Measurements from ENCODE around the gene PIK3CD. TPM values are rescaled to one million over a fixed set of nuclear protein-coding genes. Genes with fewer than 3 reads are reported as not detected.

The PIK3CD gene
- total RNA-seq, 2 experiments from 2014 or later, result 129 to 138 TPM

- intact Hi-C loops (cut with micrococcal nuclease), result loop anchor here (5.0 kb wide), 3 partner anchors 97 to 177 kb away; partner anchors contain the start of genes CLSTN1 and TMEM201
- H3K27me3 Mint-ChIP-seq, result no peaks in the 10 kb centered on the region
Measured at GRCh38 chr1:9724706-9725476, 73.4 kb downstream of the PIK3CD start.

DNA sequence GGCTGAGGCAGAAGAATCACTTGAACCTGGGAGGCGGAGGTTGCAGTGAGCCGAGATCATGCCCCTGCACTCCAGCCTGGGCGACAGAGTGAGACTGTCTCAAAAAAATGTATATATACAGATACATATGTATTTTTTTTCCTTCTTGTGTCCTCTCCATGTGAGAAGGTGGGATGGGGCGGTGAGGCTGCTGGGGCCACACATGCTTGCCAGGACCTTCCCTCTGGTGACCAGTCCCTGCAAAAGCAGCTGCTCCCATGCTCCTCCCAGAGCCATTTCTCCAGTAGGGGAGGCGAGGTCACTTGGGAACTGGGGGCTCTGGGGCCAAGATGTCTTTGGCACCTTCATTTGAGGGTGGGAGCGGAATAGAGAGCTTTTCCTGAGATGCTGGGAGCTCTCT, 74.9 kb downstream of the PIK3CD start:
- POLR2A ChIA-PET, result interaction anchor here (1.4 kb wide), 1 partner anchor 97 kb away, joined by 4 read pairs; no protein-coding TSS in a partner anchor
- DNase-seq, result no peak
- CTCF ChIA-PET, result interaction anchor here (0.6 to 7.8 kb wide), 5 partner anchors 9 to 447 kb away, joined by 3 to 74 read pairs (median 3); no protein-coding TSS in a partner anchor
- intact Hi-C loops (cut with micrococcal nuclease), result loop anchor here (5.0 kb wide), 3 partner anchors 96 to 176 kb away; partner anchors contain the start of genes CLSTN1 and TMEM201
- Mint-ChIP-seq H3K36me3 (peaks cover 83% of the 10 kb centered on the region), H3K27me3 (no peaks in the 10 kb centered on the region), H3K9me3 (peaks cover 6% of the 10 kb centered on the region), H3K27ac (no peak overlapping the region), H3K4me3 (no peak overlapping the region), H3K4me1 (ENCODE audit: low read depth) (peaks cover 49% of the 10 kb centered on the region)

More at GRCh38 chr1:9724706-9725476, 73.4 kb downstream of the PIK3CD start:
- H3K27ac Mint-ChIP-seq, result peak overlapping the region; percentile 52
- H3K4me1 Mint-ChIP-seq (ENCODE audit: low read depth), result peaks cover 48% of the 10 kb centered on the region
- DNase-seq, result peak; percentile 80
- ChIA-PET POLR2A (no interaction called here), CTCF (interaction anchor here (0.6 to 7.8 kb wide), 10 partner anchors 9 to 144 kb away, joined by 3 to 74 read pairs (median 4); no protein-coding TSS in a partner anchor)
- no peak overlapping the region for H3K4me3 Mint-ChIP-seq
- peaks cover 6% of the 10 kb centered on the region for H3K9me3 Mint-ChIP-seq
- peaks cover 81% of the 10 kb centered on the region for H3K36me3 Mint-ChIP-seq

DNA sequence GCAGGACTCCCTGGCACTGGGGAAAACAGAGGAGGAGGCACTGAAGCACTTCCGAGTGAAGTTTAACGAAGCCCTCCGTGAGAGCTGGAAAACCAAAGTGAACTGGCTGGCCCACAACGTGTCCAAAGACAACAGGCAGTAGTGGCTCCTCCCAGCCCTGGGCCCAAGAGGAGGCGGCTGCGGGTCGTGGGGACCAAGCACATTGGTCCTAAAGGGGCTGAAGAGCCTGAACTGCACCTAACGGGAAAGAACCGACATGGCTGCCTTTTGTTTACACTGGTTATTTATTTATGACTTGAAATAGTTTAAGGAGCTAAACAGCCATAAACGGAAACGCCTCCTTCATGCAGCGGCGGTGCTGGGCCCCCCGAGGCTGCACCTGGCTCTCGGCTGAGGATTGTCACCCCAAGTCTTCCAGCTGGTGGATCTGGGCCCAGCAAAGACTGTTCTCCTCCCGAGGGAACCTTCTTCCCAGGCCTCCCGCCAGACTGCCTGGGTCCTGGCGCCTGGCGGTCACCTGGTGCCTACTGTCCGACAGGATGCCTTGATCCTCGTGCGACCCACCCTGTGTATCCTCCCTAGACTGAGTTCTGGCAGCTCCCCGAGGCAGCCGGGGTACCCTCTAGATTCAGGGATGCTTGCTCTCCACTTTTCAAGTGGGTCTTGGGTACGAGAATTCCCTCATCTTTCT, 75.5 kb downstream of the PIK3CD start:
- Mint-ChIP-seq H3K27me3 (no peaks in the 10 kb centered on the region), H3K4me3 (no peak overlapping the region), H3K4me1 (ENCODE audit: low read depth) (peaks cover 54% of the 10 kb centered on the region), H3K36me3 (peaks cover 83% of the 10 kb centered on the region), H3K9me3 (peaks cover 6% of the 10 kb centered on the region), H3K27ac (peak overlapping the region; percentile 66)
- CTCF ChIA-PET, result interaction anchor here (0.6 to 2.7 kb wide), 8 partner anchors 10 to 446 kb away, joined by 3 to 8 read pairs (median 3); no protein-coding TSS in a partner anchor
- no peak for DNase-seq
- POLR2A ChIA-PET, result interaction anchor here (0.6 to 1.4 kb wide), 2 partner anchors 98 to 825 kb away, joined by 4 to 5 read pairs; no protein-coding TSS in a partner anchor
- intact Hi-C loops (cut with micrococcal nuclease), result loop anchor here (5.0 kb wide), 3 partner anchors 95 to 175 kb away; partner anchors contain the start of genes CLSTN1 and TMEM201

DNA sequence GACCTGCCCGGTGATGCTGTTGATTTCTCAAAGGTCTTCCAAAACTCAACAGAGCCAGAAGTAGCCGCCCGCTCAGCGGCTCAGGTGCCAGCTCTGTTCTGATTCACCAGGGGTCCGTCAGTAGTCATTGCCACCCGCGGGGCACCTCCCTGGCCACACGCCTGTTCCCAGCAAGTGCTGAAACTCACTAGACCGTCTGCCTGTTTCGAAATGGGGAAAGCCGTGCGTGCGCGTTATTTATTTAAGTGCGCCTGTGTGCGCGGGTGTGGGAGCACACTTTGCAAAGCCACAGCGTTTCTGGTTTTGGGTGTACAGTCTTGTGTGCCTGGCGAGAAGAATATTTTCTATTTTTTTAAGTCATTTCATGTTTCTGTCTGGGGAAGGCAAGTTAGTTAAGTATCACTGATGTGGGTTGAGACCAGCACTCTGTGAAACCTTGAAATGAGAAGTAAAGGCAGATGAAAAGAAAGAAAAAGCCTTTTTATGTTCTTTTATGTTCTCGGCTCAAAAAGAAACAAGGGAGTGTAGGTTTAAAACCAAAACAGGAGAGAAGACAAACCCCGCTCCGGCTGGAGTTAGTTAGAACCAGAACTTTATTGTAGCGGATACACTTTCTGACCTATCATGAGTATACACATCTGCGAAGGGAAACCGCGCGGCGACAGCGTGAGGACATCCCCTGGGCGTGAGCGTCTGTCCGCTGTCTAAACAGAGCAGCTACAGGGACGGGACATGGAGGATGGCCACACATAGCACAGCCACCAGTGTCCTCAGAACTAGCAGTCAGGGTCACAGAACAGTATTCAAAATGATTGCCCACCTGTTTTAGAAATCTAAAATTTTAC, 77.1 kb downstream of the PIK3CD start:
- intact Hi-C loops (cut with micrococcal nuclease), result loop anchor here (1.0 to 5.0 kb wide), 9 partner anchors 11 to 304 kb away; partner anchors contain the start of genes CLSTN1, TMEM201 and UBE4B
- peak overlapping the region; percentile 66 for H3K4me3 Mint-ChIP-seq
- DNase-seq, result peak; percentile 90
- peaks cover 2% of the 10 kb centered on the region for H3K9me3 Mint-ChIP-seq
- no peaks in the 10 kb centered on the region for H3K27me3 Mint-ChIP-seq
- peaks cover 57% of the 10 kb centered on the region for H3K4me1 Mint-ChIP-seq (ENCODE audit: low read depth)
- H3K27ac Mint-ChIP-seq, result peak overlapping the region; percentile 90
- ChIA-PET POLR2A (interaction anchor here (1.0 to 1.9 kb wide), 4 partner anchors 9 to 175 kb away, joined by 3 to 9 read pairs (median 4); no protein-coding TSS in a partner anchor), CTCF (interaction anchor here (1.0 to 2.7 kb wide), 5 partner anchors 8 to 101 kb away, joined by 3 to 8 read pairs (median 5); no protein-coding TSS in a partner anchor)
- H3K36me3 Mint-ChIP-seq, result peaks cover 79% of the 10 kb centered on the region

DNA sequence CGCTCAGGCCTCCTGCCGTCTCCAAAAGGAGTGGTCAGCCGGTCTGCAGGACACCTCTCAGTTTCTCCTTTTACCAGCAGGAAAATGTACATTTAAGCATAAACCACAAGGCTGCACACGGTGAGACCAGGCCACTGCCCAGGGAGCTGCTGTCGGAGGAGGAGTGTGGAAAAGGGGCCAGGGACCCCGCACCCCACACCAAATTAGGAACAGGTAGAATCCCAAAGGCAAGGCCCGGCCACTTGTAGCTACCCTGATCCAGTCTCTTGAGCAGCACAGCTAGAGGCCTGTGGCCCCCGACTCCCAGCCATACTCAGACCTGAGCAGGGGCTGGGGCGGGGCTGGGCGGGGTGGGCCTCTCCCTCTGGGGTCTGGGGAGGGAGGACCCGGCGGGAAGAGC, 78.0 kb downstream of the PIK3CD start:
- no peak for DNase-seq
- ChIA-PET CTCF (interaction anchor here (1.0 to 2.7 kb wide), 3 partner anchors 8 to 27 kb away, joined by 3 to 8 read pairs (median 5); no protein-coding TSS in a partner anchor), POLR2A (interaction anchor here (0.6 to 1.9 kb wide), 4 partner anchors 12 to 101 kb away, joined by 3 to 9 read pairs (median 3); no protein-coding TSS in a partner anchor)
- H3K9me3 Mint-ChIP-seq, result no peaks in the 10 kb centered on the region
- H3K27ac Mint-ChIP-seq, result peak overlapping the region; percentile 90
- H3K4me1 Mint-ChIP-seq (ENCODE audit: low read depth), result peaks cover 51% of the 10 kb centered on the region
- H3K4me3 Mint-ChIP-seq, result no peak overlapping the region
- intact Hi-C loops (cut with micrococcal nuclease), result loop anchor here (2.0 to 5.0 kb wide), 6 partner anchors 71 to 303 kb away; partner anchors contain the start of genes CLSTN1, TMEM201 and UBE4B
- no peaks in the 10 kb centered on the region for H3K27me3 Mint-ChIP-seq
- peaks cover 76% of the 10 kb centered on the region for H3K36me3 Mint-ChIP-seq

GRCh38 chr1:9730096-9730901, 78.8 kb downstream of the PIK3CD start:
- POLR2A ChIA-PET, result interaction anchor here (0.6 to 0.7 kb wide), 2 partner anchors 72 to 101 kb away, joined by 3 read pairs; no protein-coding TSS in a partner anchor
- intact Hi-C loops (cut with micrococcal nuclease), result no loop called here
- peak; percentile 43 for DNase-seq
- H3K27ac Mint-ChIP-seq, result peak overlapping the region; percentile 58
- peaks cover 72% of the 10 kb centered on the region for H3K36me3 Mint-ChIP-seq
- CTCF ChIA-PET, result interaction anchor here (1.3 to 2.7 kb wide), 2 partner anchors 9 to 28 kb away, joined by 5 to 8 read pairs; no protein-coding TSS in a partner anchor
- H3K27me3 Mint-ChIP-seq, result no peaks in the 10 kb centered on the region
- H3K4me3 Mint-ChIP-seq, result peak overlapping the region; percentile 33
- peaks cover 51% of the 10 kb centered on the region for H3K4me1 Mint-ChIP-seq (ENCODE audit: low read depth)
- H3K9me3 Mint-ChIP-seq, result no peaks in the 10 kb centered on the region

DNA sequence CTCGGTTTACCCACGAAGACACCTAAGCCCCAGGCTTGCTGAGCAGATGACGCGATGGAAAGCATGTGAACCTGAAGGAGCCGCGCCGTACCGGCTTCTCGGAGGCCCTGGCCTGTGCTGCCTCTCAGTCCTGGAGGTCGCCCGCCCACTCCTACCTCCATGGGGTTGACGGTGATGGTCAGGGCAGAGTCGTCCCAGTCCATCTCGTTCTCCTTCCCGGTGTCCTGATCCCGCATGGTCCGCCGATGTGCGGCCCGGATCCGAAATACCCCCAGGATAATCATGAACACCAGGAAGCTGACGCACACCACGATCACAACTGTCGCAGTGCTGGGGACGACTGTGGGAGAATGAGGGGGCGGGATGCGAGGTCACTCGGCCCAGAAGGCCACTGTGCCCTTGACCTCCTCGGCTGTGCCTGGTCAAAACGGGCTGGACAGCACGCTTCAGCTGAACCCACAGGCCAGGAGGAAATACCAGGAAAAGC, 79.6 kb downstream of the PIK3CD start:
- Mint-ChIP-seq H3K9me3 (no peaks in the 10 kb centered on the region), H3K27ac (peak overlapping the region; percentile 58), H3K4me3 (peak overlapping the region; percentile 33), H3K27me3 (no peaks in the 10 kb centered on the region), H3K36me3 (peaks cover 77% of the 10 kb centered on the region), H3K4me1 (ENCODE audit: low read depth) (peaks cover 51% of the 10 kb centered on the region)
- DNase-seq, result no peak
- POLR2A ChIA-PET, result no interaction called here
- CTCF ChIA-PET, result no interaction called here
- intact Hi-C loops (cut with micrococcal nuclease), result no loop called here

DNA sequence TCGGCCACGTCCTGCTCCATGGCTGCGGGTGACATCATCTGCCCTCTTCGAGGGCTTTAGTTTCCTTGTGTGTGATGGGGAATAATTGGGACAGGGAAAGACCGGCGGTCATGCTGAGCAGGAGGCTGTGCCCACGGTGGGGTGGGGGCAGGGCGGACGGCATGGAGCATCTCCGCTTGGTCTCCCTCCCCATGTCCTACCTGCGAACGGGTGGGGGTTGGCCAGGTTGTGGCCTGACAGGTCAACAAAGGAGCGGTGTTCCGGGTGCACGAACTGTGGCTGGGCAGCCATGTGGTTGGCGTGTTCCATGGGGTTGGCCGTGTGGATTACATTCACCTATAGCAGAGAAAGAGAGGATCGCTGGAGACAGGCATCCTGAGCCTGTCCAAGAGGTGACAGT, 80.0 kb downstream of the PIK3CD start:
- Mint-ChIP-seq H3K4me3 (no peak overlapping the region), H3K27ac (peak overlapping the region; percentile 18), H3K9me3 (no peaks in the 10 kb centered on the region), H3K27me3 (no peaks in the 10 kb centered on the region), H3K4me1 (ENCODE audit: low read depth) (peaks cover 51% of the 10 kb centered on the region), H3K36me3 (peaks cover 75% of the 10 kb centered on the region)
- ChIA-PET POLR2A (no interaction called here), CTCF (no interaction called here)
- intact Hi-C loops (cut with micrococcal nuclease), result no loop called here
- DNase-seq, result no peak

GRCh38 chr1:9732123-9732971, 80.8 kb downstream of the PIK3CD start:
- Mint-ChIP-seq H3K4me1 (ENCODE audit: low read depth) (peaks cover 45% of the 10 kb centered on the region), H3K9me3 (no peaks in the 10 kb centered on the region), H3K27ac (peak overlapping the region; percentile 51), H3K36me3 (peaks cover 67% of the 10 kb centered on the region), H3K27me3 (no peaks in the 10 kb centered on the region), H3K4me3 (no peak overlapping the region)
- POLR2A ChIA-PET, result no interaction called here
- CTCF ChIA-PET, result interaction anchor here (0.9 to 1.5 kb wide), 2 partner anchors 11 to 106 kb away, joined by 3 to 6 read pairs; no protein-coding TSS in a partner anchor
- no peak for DNase-seq
- intact Hi-C loops (cut with micrococcal nuclease), result no loop called here

Measured in activated CD4-positive, alpha-beta memory T cell treated with anti-CD3 and anti-CD28 coated beads for 36 hours (primary cell).